SK-N-MC (cell line): Measurements from ENCODE around the gene PLEKHA6.

ENCODE experiments used
- EZH2 ChIP-seq: fragments of 200-600 bp; sonication (generic); IDR thresholded peaks from one replicate; pipeline ENCODE4 v1.6.1; 2017; ENCODE audit warnings: antibody characterized with exemption
- FOXP2 ChIP-seq: optimal IDR thresholded peaks from 2 replicates; pipeline ENCODE3; 2011; ENCODE audit warnings: mild to moderate bottlenecking, moderate library complexity; ENCODE audit not compliant: insufficient read depth; ENCODE audit errors: extremely low read length, control extremely low read depth
- POLR2AphosphoS5 ChIP-seq: IDR thresholded peaks from 2 replicates; pipeline ENCODE4 v1.6.1; 2012; ENCODE audit warnings: mild to moderate bottlenecking, low read depth, low read length, borderline replicate concordance

GRCh38 chr1:204227996-204228785 is 131.5 kb downstream of the PLEKHA6 start:
- TF ChIP-seq EZH2 (no peak), POLR2AphosphoS5 (no peak), FOXP2 (no peak)
